Uterus (tissue), 4 donors: Measurements from ENCODE around the gene C9orf50. TPM values are rescaled to one million over a fixed set of nuclear protein-coding genes. Genes with fewer than 3 reads are reported as not detected.

ENCODE experiments used
- DNase-seq, 2 donors: peaks; one replicate each; pipeline ENCODE4 v3.0.0-alpha.2; 2019 to 2020
- H3K27ac ChIP-seq, 2 donors: fragments of 200-600 bp; sonication (generic); 1 replicate in 1 of 2; 2 replicates in 1 of 2; pipeline ENCODE4 v1.5.1; 2016 to 2018
- H3K27me3 ChIP-seq, 2 donors: fragments of 200-600 bp; sonication (generic); one replicate each; pipeline ENCODE4 v1.5.1; 2018 to 2019; ENCODE audit warnings: control low read depth in 1 of 2
- H3K36me3 ChIP-seq, 2 donors: fragments of 200-600 bp; sonication (generic); one replicate each; pipeline ENCODE4 v1.5.1; 2019; ENCODE audit warnings: control low read depth in 1 of 2
- H3K4me1 ChIP-seq, 2 donors: fragments of 200-600 bp; sonication (generic); one replicate each; pipeline ENCODE4 v1.5.1; 2018 to 2019; ENCODE audit warnings: control low read depth in 1 of 2
- H3K4me3 ChIP-seq, 2 donors: fragments of 200-600 bp; sonication (generic); 1 replicate in 1 of 2; 2 replicates in 1 of 2; pipeline ENCODE4 v1.5.1; 2018 to 2019; ENCODE audit warnings: mild to moderate bottlenecking in 1 of 2
- H3K9me3 ChIP-seq, 2 donors: fragments of 200-600 bp; sonication (generic); one replicate each; pipeline ENCODE4 v1.5.1; 2019; ENCODE audit warnings: control low read depth in 1 of 2
- POLR2A ChIP-seq, 2 donors: fragments of 450-650 bp; IDR thresholded peaks; one replicate each; pipeline ENCODE4 v1.6.1; 2016; ENCODE audit warnings: antibody characterized with exemption in 2 of 2, mild to moderate bottlenecking in 1 of 2, moderate library complexity in 1 of 2
- intact Hi-C: fragments of 100-400 bp; cut with DNase I; formaldehyde crosslinking; loops from one replicate; pipeline ENCODE4 v1.15.1; 2023; ENCODE audit warnings: low total_unique reads
- total RNA-seq, 4 donors: library from RNA; depleted of rRNA in 3 of 4; stranded (reverse); fragments of >200 nt in 3 of 4; gene quantifications; one replicate each; pipeline versions ENCODE4 v1.1.0 to v1.2.4, GENCODE V29; 2014 to 2023
- TF ChIP-seq, protein P1 (sequence below), 4 experiments: fragments of 200-600 bp in 2 of 4; fragments of 450-650 bp in 2 of 4; sonication (generic) in 2 of 4; IDR thresholded peaks; one replicate each; pipeline ENCODE4 v1.5.1; 2016 to 2019; ENCODE audit warnings: antibody characterized with exemption in 4 of 4, mild to moderate bottlenecking in 2 of 4, moderate library complexity in 1 of 4
- donor health status: DM: yes; HTN: yes; CAD: no.

Gene C9orf50
- total RNA-seq, 4 donors from 2014 or later: 0.35 TPM; not detected in 3

GRCh38 chr9:129644365-129644764, 23.5 kb upstream of the C9orf50 start:
- no peaks in the 10 kb centered on the region for H3K9me3 ChIP-seq
- DNase-seq: no peak
- intact Hi-C loops: loop anchor here (10.0 kb wide), 1 partner anchor 140 kb away; no protein-coding TSS in a partner anchor
- H3K27ac ChIP-seq: no peak overlapping the region
- H3K27me3 ChIP-seq: no peaks in the 10 kb centered on the region
- H3K36me3 ChIP-seq: no peaks in the 10 kb centered on the region
- H3K4me3 ChIP-seq: no peak overlapping the region
- peaks cover 0 to 14% of the 10 kb centered on the region in 2 donors for H3K4me1 ChIP-seq
- TF ChIP-seq, protein P1, sequence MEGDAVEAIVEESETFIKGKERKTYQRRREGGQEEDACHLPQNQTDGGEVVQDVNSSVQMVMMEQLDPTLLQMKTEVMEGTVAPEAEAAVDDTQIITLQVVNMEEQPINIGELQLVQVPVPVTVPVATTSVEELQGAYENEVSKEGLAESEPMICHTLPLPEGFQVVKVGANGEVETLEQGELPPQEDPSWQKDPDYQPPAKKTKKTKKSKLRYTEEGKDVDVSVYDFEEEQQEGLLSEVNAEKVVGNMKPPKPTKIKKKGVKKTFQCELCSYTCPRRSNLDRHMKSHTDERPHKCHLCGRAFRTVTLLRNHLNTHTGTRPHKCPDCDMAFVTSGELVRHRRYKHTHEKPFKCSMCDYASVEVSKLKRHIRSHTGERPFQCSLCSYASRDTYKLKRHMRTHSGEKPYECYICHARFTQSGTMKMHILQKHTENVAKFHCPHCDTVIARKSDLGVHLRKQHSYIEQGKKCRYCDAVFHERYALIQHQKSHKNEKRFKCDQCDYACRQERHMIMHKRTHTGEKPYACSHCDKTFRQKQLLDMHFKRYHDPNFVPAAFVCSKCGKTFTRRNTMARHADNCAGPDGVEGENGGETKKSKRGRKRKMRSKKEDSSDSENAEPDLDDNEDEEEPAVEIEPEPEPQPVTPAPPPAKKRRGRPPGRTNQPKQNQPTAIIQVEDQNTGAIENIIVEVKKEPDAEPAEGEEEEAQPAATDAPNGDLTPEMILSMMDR (IDR thresholded peaks at IDR 0.05): no peak
- no peak for TF ChIP-seq POLR2A (IDR thresholded peaks at IDR 0.05)

DNA sequence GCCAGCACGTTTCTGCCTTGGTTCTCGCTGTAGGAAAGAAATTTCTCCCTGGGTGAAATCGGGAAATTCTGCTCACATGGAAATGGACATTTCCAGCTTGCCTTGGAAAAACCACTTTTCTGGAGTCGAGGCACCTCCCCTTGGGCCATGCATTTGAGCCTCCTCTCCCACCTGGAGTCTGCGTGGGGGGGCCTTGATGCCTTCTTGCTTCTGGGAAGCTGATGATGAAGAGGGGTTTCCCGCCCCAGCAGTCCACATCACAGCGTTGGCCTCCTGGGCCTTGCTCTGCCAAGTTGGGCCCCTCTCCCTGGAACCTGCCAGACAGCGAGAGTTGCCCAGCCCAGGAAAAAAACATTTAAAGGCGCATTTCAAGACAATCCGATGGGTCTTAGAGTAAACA, 22.8 kb upstream of the C9orf50 start:
- no peak overlapping the region for H3K27ac ChIP-seq
- no peaks in the 10 kb centered on the region for H3K27me3 ChIP-seq
- no peaks in the 10 kb centered on the region for H3K9me3 ChIP-seq
- intact Hi-C loops: loop anchor here (10.0 kb wide), 1 partner anchor 141 kb away; no protein-coding TSS in a partner anchor
- no peak for DNase-seq
- H3K4me3 ChIP-seq: no peak overlapping the region
- no peaks in the 10 kb centered on the region for H3K36me3 ChIP-seq
- no peak for TF ChIP-seq POLR2A (IDR thresholded peaks at IDR 0.05)
- TF ChIP-seq, protein P1 (IDR thresholded peaks at IDR 0.05): no peak
- H3K4me1 ChIP-seq: peaks cover 0 to 14% of the 10 kb centered on the region in 2 donors

DNA sequence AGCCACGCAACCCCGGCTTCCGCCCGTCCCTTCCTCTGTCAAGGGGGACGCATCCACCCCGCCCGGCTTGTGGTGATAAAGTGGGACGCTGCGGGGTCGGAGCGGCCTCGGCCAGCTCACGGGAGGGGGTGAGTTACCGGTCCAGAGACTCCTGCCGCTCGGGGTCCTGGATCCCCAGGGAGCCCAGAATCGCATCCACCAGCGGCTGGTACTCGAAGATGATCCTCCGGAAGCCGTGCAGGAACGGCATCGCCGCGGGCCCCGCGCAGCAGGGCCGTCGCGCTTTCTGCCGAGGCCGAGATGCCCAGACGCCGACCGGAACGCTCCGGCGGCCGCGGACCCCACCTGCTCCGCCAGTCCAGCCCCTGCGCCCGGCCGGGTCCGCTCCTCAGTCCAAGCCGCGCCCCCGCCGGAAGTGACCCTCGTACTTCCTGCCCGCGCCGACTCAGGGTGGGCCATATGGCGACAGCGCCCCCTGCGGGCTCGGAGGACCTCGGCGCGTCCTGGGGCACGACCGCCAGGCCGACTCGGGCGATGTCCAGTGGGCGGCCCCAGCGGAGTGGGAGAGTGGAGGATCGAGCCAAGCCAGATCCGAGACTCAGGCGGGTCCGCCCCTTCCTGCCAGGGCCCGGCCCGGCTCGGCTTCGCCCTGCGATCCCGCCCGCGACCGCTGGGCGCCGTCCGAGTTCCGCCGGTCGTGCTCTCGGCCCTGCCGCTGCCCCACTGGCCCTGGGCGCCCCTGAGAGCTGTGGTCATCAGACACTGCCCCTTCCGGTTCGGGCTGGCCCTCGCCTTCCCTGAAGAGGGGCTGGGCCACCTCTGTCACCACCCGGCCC, 21.1 kb upstream of the C9orf50 start, which contains the start of gene ASB6:
TSS of gene ASB6 (minus strand) at position 402 of the 836 bp plus-strand sequence. CDS start at position 250, 152 bp downstream.
- Histone ChIP-seq H3K27me3 (no peaks in the 10 kb centered on the region), H3K36me3 (no peaks in the 10 kb centered on the region), H3K4me3 (peak within 1 kb of the TSS; percentile 71 to 91), H3K4me1 (peaks cover 0 to 14% of the 10 kb centered on the region in 2 donors), H3K27ac (peak within 1 kb of the TSS; percentile 84 to 87), H3K9me3 (no peaks in the 10 kb centered on the region)
- TF ChIP-seq POLR2A (IDR thresholded peaks at IDR 0.05): peak; percentile 43 to 75
- TF ChIP-seq, protein P1 (IDR thresholded peaks at IDR 0.05): peak; percentile 98 to 100 (median 100)
- intact Hi-C loops: loop anchor here (10.0 kb wide), 1 partner anchor 143 kb away; no protein-coding TSS in a partner anchor
- peak; percentile 97 to 99 for DNase-seq

DNA sequence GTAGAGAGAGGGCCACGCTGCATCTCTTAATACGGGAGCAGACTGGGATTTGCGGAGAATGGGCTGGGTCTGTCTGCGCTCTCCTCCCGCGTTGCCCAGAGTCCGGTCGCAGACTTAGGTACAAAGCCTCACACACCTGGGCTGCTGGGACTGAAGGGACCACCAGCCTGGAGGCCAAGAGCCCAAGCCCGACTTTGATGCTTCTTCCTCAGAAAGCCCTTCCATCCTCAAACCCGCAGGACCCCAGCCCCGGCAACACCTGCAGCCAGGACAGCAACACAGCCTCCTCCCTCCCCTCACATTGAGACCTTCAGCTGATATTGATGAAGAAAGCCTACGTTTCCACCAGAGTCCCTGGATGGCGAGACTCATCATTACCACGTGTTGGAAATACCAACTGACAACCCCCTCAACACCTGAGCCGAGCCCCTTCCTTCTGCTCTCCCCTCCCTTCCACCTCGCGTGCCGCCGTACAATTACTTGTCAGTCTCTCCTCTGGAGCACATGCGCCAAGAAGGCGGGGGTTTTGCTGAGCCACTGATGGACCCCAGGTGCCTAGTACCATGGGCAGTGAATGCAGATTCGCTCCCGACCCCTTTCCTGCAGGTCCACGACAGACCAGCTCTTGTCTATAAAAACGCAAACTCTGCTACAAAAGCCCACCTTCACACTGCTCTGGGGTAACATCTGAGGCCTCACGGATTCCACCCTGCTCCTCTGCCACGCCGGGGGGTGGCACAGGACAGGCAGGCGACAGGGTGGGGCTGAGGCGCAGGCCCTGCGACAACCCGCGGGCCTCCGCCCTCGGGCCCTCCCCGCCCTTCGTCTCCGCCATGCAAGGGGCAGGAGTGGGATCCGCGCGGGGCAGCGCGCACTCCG, 20.2 kb upstream of the C9orf50 start:
- Histone ChIP-seq H3K27me3 (no peaks in the 10 kb centered on the region), H3K27ac (peak overlapping the region; percentile 84 to 87), H3K9me3 (no peaks in the 10 kb centered on the region), H3K4me3 (peak overlapping the region; percentile 71 to 91), H3K4me1 (peaks cover 0 to 14% of the 10 kb centered on the region in 2 donors), H3K36me3 (no peaks in the 10 kb centered on the region)
- no peak for DNase-seq
- intact Hi-C loops: loop anchor here (10.0 kb wide), 1 partner anchor 144 kb away; no protein-coding TSS in a partner anchor
- no peak for TF ChIP-seq POLR2A (IDR thresholded peaks at IDR 0.05)
- TF ChIP-seq, protein P1 (IDR thresholded peaks at IDR 0.05): no peak
